GM12892 (cell line): ENCODE measurements around the gene UROS.

Experiments used
- POLR2A ChIP-seq: IDR thresholded peaks from 2 replicates; pipeline ENCODE4 v1.6.1; 2011; ENCODE audit warnings: low read depth, low read length, control low read depth
- POLR2AphosphoS5 ChIP-seq: IDR thresholded peaks from 2 replicates; pipeline ENCODE4 v1.6.1; 2011; ENCODE audit warnings: low read depth, low read length, control low read depth

DNA sequence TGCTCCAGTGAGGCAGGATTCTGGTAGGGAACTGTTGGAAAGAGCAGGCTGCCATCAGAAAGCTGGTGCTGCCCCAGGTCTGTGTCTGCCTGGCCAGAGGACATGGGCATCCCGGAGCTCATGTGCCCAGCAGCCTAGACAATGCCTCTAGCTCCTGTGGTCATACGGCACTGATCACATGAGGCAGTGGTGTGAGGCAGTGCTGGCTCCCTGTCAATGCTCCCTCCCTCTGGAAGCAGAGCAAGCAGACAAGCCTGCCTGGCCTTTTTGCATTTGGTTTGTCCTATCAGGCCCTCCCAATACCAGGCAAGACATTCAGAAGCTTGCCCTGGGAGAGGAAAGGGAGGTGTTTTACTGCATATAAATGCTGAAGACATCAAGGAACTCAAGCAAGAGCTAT lies 27.9 kb downstream of the UROS start:
- no peak for TF ChIP-seq POLR2A
- TF ChIP-seq POLR2AphosphoS5, result no peak
